Glutamatergic neuron (in vitro differentiated cells): ENCODE data around the gene SEC14L1. TPM values are rescaled to one million over a fixed set of nuclear protein-coding genes. Genes with fewer than 3 reads are reported as not detected.

ENCODE experiments used
- DNase-seq: peaks from one replicate; pipeline ENCODE4 v3.0.0; 2022
- H3K27ac Mint-ChIP-seq: one replicate; pipeline ENCODE4 v1.8.0; 2020; ENCODE audit warnings: mild to moderate bottlenecking, mixed read lengths, inconsistent platforms; ENCODE audit not compliant: unreplicated experiment
- H3K27me3 Mint-ChIP-seq: one replicate; pipeline ENCODE4 v1.8.0; 2020; ENCODE audit warnings: mild to moderate bottlenecking, moderate library complexity, mixed read lengths, inconsistent platforms; ENCODE audit not compliant: unreplicated experiment
- H3K36me3 Mint-ChIP-seq: one replicate; pipeline ENCODE4 v1.8.0; 2020; ENCODE audit warnings: mild to moderate bottlenecking, mixed read lengths, inconsistent platforms; ENCODE audit not compliant: unreplicated experiment
- H3K4me1 Mint-ChIP-seq: one replicate; pipeline ENCODE4 v1.8.0; 2020; ENCODE audit warnings: mild to moderate bottlenecking, low read depth, mixed read lengths, inconsistent platforms; ENCODE audit not compliant: unreplicated experiment
- H3K4me3 Mint-ChIP-seq: one replicate; pipeline ENCODE4 v1.8.0; 2020; ENCODE audit warnings: mild to moderate bottlenecking, mixed read lengths, inconsistent platforms; ENCODE audit not compliant: unreplicated experiment
- H3K9me3 Mint-ChIP-seq: one replicate; pipeline ENCODE4 v1.8.0; 2020; ENCODE audit warnings: mild to moderate bottlenecking, moderate library complexity, mixed read lengths, inconsistent platforms; ENCODE audit not compliant: unreplicated experiment
- total RNA-seq: library from RNA; stranded (reverse); fragmentation: NEBNext Ultra II Directional; extraction: Animal tissue kit (Norgen Biotek cat#: 25700); gene quantifications from one replicate; pipeline ENCODE4 v1.2.1, GENCODE V29; 2021; ENCODE audit not compliant: unreplicated experiment
- TF ChIP-seq, protein P1 (sequence below): fragments of 200-600 bp; sonication (generic); IDR thresholded peaks from one replicate; pipeline ENCODE4 v1.5.0; 2021; ENCODE audit not compliant: partially characterized antibody, unreplicated experiment

Gene SEC14L1
- total RNA-seq, 1 donor from 2014 or later = 104 TPM

DNA sequence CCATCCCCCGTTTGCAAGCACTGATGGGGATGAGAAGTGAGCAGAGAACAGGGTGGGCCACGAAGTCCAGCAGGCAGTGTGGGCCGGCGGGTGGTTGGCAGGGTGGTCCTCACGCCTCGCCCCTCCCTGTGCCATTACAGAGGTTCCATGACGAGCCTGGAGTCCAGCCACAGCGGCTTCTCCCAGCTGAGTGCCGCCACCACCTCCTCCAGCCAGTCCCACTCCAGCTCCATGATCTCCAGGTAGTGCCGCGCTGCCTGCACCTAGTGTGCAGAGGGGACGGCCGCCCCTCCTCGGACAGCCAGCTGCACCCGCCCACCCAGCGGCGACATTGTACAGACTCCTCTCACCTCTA, 73.0 kb downstream of the SEC14L1 start:
- no peak overlapping the region for H3K4me3 Mint-ChIP-seq
- no peak overlapping the region for H3K27ac Mint-ChIP-seq
- TF ChIP-seq, protein P1, sequence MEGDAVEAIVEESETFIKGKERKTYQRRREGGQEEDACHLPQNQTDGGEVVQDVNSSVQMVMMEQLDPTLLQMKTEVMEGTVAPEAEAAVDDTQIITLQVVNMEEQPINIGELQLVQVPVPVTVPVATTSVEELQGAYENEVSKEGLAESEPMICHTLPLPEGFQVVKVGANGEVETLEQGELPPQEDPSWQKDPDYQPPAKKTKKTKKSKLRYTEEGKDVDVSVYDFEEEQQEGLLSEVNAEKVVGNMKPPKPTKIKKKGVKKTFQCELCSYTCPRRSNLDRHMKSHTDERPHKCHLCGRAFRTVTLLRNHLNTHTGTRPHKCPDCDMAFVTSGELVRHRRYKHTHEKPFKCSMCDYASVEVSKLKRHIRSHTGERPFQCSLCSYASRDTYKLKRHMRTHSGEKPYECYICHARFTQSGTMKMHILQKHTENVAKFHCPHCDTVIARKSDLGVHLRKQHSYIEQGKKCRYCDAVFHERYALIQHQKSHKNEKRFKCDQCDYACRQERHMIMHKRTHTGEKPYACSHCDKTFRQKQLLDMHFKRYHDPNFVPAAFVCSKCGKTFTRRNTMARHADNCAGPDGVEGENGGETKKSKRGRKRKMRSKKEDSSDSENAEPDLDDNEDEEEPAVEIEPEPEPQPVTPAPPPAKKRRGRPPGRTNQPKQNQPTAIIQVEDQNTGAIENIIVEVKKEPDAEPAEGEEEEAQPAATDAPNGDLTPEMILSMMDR = no peak
- peaks cover 5% of the 10 kb centered on the region for H3K27me3 Mint-ChIP-seq
- H3K4me1 Mint-ChIP-seq = peaks cover 2% of the 10 kb centered on the region
- peaks cover 4% of the 10 kb centered on the region for H3K9me3 Mint-ChIP-seq
- H3K36me3 Mint-ChIP-seq = peaks cover 21% of the 10 kb centered on the region
- no peak for DNase-seq

DNA sequence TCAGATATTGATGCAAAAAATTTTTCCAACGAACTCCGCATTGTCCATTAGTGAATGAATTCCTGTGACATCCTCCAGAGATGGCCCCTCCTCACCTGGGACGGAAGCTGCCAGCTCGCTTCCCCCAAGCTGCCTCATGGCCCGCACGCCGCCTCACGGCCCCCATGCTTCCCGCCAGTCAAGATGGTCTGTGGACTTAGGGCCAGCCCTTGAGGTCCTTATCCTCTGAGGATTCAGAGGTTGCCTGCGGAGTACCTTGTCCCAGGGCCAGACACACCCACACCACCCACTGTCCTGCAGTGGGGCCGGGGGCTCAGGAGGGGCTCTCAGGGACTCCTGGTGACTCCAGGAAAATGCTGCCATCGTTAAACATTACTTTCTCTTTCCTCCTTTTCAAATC, 73.6 kb downstream of the SEC14L1 start:
- Mint-ChIP-seq H3K36me3 (peaks cover 21% of the 10 kb centered on the region), H3K4me3 (no peak overlapping the region), H3K27me3 (peaks cover 6% of the 10 kb centered on the region), H3K9me3 (peaks cover 4% of the 10 kb centered on the region), H3K4me1 (peaks cover 2% of the 10 kb centered on the region), H3K27ac (no peak overlapping the region)
- TF ChIP-seq, protein P1 = no peak
- DNase-seq = no peak

DNA sequence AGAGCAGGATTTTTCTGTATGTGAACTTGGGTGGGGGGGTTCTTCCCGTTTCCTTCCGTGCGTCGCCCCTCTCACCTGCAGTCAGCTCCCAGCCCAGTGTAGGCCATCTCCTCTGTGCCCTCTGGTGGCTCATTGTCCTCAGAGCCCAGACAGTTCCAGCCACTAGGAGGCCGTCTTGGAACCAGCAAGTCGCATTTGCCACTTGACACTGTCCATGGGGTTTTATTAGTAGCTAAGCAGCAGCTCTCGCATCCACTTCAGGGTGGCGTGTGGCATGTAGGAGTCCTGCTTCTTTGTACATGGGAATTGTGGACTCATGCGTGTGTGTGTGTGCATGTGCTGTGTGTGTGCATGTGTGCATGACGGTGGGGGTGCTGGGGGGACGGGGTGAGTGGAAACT, 74.0 kb downstream of the SEC14L1 start:
- no peak overlapping the region for H3K4me3 Mint-ChIP-seq
- peaks cover 21% of the 10 kb centered on the region for H3K36me3 Mint-ChIP-seq
- peaks cover 4% of the 10 kb centered on the region for H3K9me3 Mint-ChIP-seq
- H3K4me1 Mint-ChIP-seq = peaks cover 2% of the 10 kb centered on the region
- TF ChIP-seq, protein P1 = peak; percentile 17
- H3K27ac Mint-ChIP-seq = no peak overlapping the region
- peaks cover 6% of the 10 kb centered on the region for H3K27me3 Mint-ChIP-seq
- peak; percentile 42 for DNase-seq

DNA sequence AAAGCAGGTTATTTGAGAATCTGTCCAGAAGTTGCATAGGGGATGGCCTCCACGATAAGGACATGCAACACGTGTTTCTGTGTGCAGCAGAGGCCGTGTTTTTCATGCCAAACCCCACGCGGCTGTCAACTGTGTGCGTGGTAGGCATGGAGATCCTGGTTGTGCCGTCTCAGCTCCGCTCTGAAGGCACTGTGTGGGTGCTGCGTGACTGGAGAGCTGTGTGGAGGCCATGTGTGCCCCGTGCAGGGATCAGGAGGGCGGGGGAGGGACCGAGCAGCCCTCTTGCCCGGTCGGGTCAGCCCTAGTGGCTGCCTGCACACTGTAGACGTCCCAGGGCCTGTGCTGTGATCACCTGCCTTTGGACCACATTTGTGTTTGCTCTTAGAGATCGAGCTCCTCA, 74.5 kb downstream of the SEC14L1 start:
- Mint-ChIP-seq H3K4me3 (no peak overlapping the region), H3K4me1 (peaks cover 2% of the 10 kb centered on the region), H3K27ac (no peak overlapping the region), H3K9me3 (peaks cover 4% of the 10 kb centered on the region), H3K36me3 (peaks cover 20% of the 10 kb centered on the region), H3K27me3 (peaks cover 6% of the 10 kb centered on the region)
- TF ChIP-seq, protein P1 = no peak
- no peak for DNase-seq

DNA sequence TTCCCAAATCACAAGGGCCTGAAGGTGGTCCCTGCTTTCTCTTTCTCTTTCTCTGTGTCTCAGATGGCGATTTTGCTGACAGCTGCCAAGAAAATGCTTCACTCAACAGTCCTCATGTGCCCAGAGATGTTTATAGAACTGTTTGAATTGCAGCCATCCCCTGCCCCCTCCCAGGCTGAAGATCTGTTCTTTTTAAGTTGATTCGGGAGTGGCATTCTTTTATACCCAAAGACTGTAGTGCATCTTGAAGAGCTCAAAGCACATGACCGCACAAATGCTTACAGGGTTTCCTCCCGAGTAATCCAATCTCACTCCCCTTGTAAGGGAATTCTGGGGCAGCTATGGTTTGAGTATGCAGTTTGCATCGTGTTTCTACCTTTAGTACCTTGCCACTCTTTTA, 75.7 kb downstream of the SEC14L1 start:
- H3K36me3 Mint-ChIP-seq = peaks cover 14% of the 10 kb centered on the region
- peaks cover 4% of the 10 kb centered on the region for H3K9me3 Mint-ChIP-seq
- H3K4me3 Mint-ChIP-seq = no peak overlapping the region
- TF ChIP-seq, protein P1 = no peak
- peaks cover 2% of the 10 kb centered on the region for H3K4me1 Mint-ChIP-seq
- peaks cover 1% of the 10 kb centered on the region for H3K27me3 Mint-ChIP-seq
- H3K27ac Mint-ChIP-seq = no peak overlapping the region
- no peak for DNase-seq
